GM12878 (cell line): ENCODE results near the gene TCF7L2. TPM values are rescaled to one million over a fixed set of nuclear protein-coding genes. Genes with fewer than 3 reads are reported as not detected.

Experiments used
- ATAC-seq: fragments of 200-7000 bp; cut with Tn5 transposase; 3 replicates; pipeline ENCODE4 v1.9.1; 2020; ENCODE audit warnings: mild to moderate bottlenecking, moderate library complexity
- BruUV-seq: library from RNA; stranded (reverse); fragments of 400-500 nt; replicated peaks from 2 replicates; lab custom pipeline; 2021; lab: Mats Ljungman, UMichigan
- CTCF ChIA-PET: fragments of 300-600 bp; sonication (Branson Sonifier 250); formaldehyde crosslinking; extraction: SDS; loops from one replicate; lab custom pipeline; 2021; ENCODE audit warnings: inconsistent platforms; lab: Yijun Ruan, JAX
- POLR2A ChIA-PET: fragments of 350-600 bp; formaldehyde crosslinking; extraction: SDS; loops from one replicate; lab custom pipeline; 2021; ENCODE audit warnings: inconsistent platforms; lab: Charles Lee
- RAD21 ChIA-PET: fragments of 300-600 bp; sonication (Branson Sonifier 250); formaldehyde crosslinking; loops from one replicate; lab custom pipeline; 2023; ENCODE audit warnings: antibody characterized with exemption; ENCODE audit not compliant: unreplicated experiment; lab: Charles Lee
- SMC1A ChIA-PET: fragments of 300-600 bp; sonication (Branson Sonifier 250); formaldehyde crosslinking; loops from one replicate; lab custom pipeline; 2023; ENCODE audit not compliant: unreplicated experiment, uncharacterized antibody; lab: Charles Lee
- DNase-seq: peaks from one replicate; pipeline ENCODE4 v3.0.0-alpha.2; 2011; ENCODE audit warnings: low read depth, low spot score
- FAIRE-seq: peaks from 3 replicates; lab custom pipeline; 2011; peaks lifted over from hg19 to GRCh38; lab: Jason Lieb, UNC
- H2AFZ ChIP-seq: 2 replicates; pipeline ENCODE4 v1.6.0; 2011; ENCODE audit warnings: low read depth, low read length, control low read depth; ENCODE audit not compliant: control insufficient read depth
- H3K27ac ChIP-seq: 2 replicates; pipeline ENCODE4 v1.5.1; 2011; ENCODE audit warnings: control low read depth; ENCODE audit not compliant: control insufficient read depth, insufficient read depth
- H3K27me3 ChIP-seq, 2 experiments: replicated peaks in 1 of 2; 2 replicates each; pipeline versions ENCODE4 v1.6.0 to v1.6.1; 2011; ENCODE audit warnings: low read length in 1 of 2; ENCODE audit not compliant: control insufficient read depth in 2 of 2, insufficient read depth in 2 of 2
- H3K36me3 ChIP-seq, 2 experiments: 2 replicates each; pipeline ENCODE4 v1.5.1; 2011; ENCODE audit warnings: low read length in 1 of 2; ENCODE audit not compliant: control insufficient read depth in 2 of 2, insufficient read depth in 2 of 2
- H3K4me1 ChIP-seq: 2 replicates; pipeline ENCODE4 v1.6.1; 2011; ENCODE audit warnings: mild to moderate bottlenecking, low read length, moderate library complexity, mixed read lengths; ENCODE audit not compliant: control insufficient read depth, insufficient read depth
- H3K4me2 ChIP-seq: 2 replicates; pipeline ENCODE4 v1.6.0; 2011; ENCODE audit warnings: control low read depth; ENCODE audit not compliant: control insufficient read depth, insufficient read depth
- H3K4me3 ChIP-seq: fragments of 200-600 bp; sonication (generic); 2 replicates; pipeline ENCODE4 v1.5.1; 2016
- H3K79me2 ChIP-seq: 2 replicates; pipeline ENCODE4 v1.6.0; 2011; ENCODE audit warnings: low read length; ENCODE audit not compliant: control insufficient read depth, insufficient read depth
- H3K9ac ChIP-seq: 2 replicates; pipeline ENCODE4 v1.8.0; 2011; ENCODE audit warnings: low read length, control low read depth, mixed read lengths; ENCODE audit not compliant: control insufficient read depth, insufficient read depth
- H3K9me3 ChIP-seq: replicated peaks from 3 replicates; pipeline ENCODE4 v1.5.1; 2011; ENCODE audit warnings: mild to moderate bottlenecking, low read length; ENCODE audit not compliant: control insufficient read depth, insufficient read depth
- H4K20me1 ChIP-seq: 2 replicates; pipeline ENCODE4 v1.6.0; 2011; ENCODE audit not compliant: control insufficient read depth, insufficient read depth
- BCL11A ChIP-seq: IDR thresholded peaks from 2 replicates; pipeline ENCODE4 v1.6.1; 2011; ENCODE audit warnings: low read depth, low read length
- GATAD2B ChIP-seq: fragments of 450-650 bp; conservative IDR thresholded peaks from 2 replicates; pipeline ENCODE4 v1.6.1; 2017; ENCODE audit warnings: low read depth, mild to moderate bottlenecking, moderate library complexity
- IKZF1 ChIP-seq: fragments of 450-650 bp; conservative IDR thresholded peaks from 2 replicates; pipeline ENCODE4 v1.6.1; 2017; ENCODE audit warnings: antibody characterized with exemption, mild to moderate bottlenecking
- IKZF2 ChIP-seq, 2 experiments: fragments of 450-650 bp; IDR thresholded peaks; 2 replicates each; pipeline ENCODE4 v1.6.1; 2017; ENCODE audit warnings: mild to moderate bottlenecking in 2 of 2, moderate library complexity in 2 of 2
- KAT2A ChIP-seq: conservative IDR thresholded peaks from 2 replicates; pipeline ENCODE4 v1.6.1; 2011; ENCODE audit warnings: low read depth, low read length; ENCODE audit not compliant: control insufficient read depth
- MTA3 ChIP-seq: IDR thresholded peaks from 2 replicates; pipeline ENCODE4 v1.6.1; 2012; ENCODE audit warnings: low read length, inconsistent platforms, borderline replicate concordance
- NR2F1 ChIP-seq: fragments of 450-650 bp; conservative IDR thresholded peaks from 2 replicates; pipeline ENCODE4 v1.6.1; 2017; ENCODE audit warnings: mild to moderate bottlenecking
- RAD51 ChIP-seq: fragments of 450-650 bp; IDR thresholded peaks from 2 replicates; pipeline ENCODE4 v1.6.1; 2016; ENCODE audit warnings: moderate library complexity, mild to moderate bottlenecking, inconsistent platforms
- RBBP5 ChIP-seq: fragments of 200-600 bp; sonication (generic); conservative IDR thresholded peaks from 2 replicates; pipeline ENCODE4 v1.6.1; 2016
- REST ChIP-seq: IDR thresholded peaks from 2 replicates; pipeline ENCODE4 v1.6.1; 2012; ENCODE audit warnings: mild to moderate bottlenecking, low read depth, low read length
- SRF ChIP-seq, 2 experiments: IDR thresholded peaks; 2 replicates each; pipeline ENCODE4 v1.6.1; 2011; ENCODE audit warnings: low read depth in 2 of 2, low read length in 2 of 2, mild to moderate bottlenecking in 1 of 2, moderate library complexity in 1 of 2
- SUZ12 ChIP-seq: fragments of 200-600 bp; sonication (generic); IDR thresholded peaks from one replicate; pipeline ENCODE4 v1.6.1; 2018; ENCODE audit warnings: antibody characterized with exemption, mild to moderate bottlenecking; ENCODE audit not compliant: unreplicated experiment
- WGBS: methylation state at CpG from one replicate; pipeline ENCODE4 v1.1.6; 2016; ENCODE audit warnings: low lambda C conversion rate; ENCODE audit not compliant: insufficient replicate concordance, insufficient coverage; ENCODE audit errors: missing lambda C conversion rate; 5-methylcytosine and 5-hydroxymethylcytosine counted together
- in situ Hi-C: fragments of 300-500 bp; cut with MboI; formaldehyde crosslinking; loops from 9 replicates; pipeline ENCODE4 v1.14.3; 2018; ENCODE audit warnings: mixed read lengths
- intact Hi-C: fragments of 100-400 bp; cut with micrococcal nuclease; formaldehyde crosslinking; loops from one replicate; pipeline ENCODE4 v1.14.2; 2022; ENCODE audit not compliant: unreplicated experiment
- polyA plus RNA-seq, 11 experiments: library from polyadenylated mRNA; depleted of rRNA in 4 of 11; unstranded in 6 of 11; stranded (reverse) in 5 of 11; fragments of >200 nt; fragmentation: Nextera tagmentation in 4 of 11; fragmentation: Illumina TruSeq in 1 of 11; extraction: Ambion mirVana in 4 of 11; extraction: Trizol in 1 of 11; gene quantifications; 1 replicate in 1 of 11; 2 replicates in 10 of 11; pipeline versions ENCODE4 v1.2.1 to v1.2.3, GENCODE V29; 2011 to 2016; ENCODE audit warnings: inconsistent platforms in 2 of 11, missing spikeins in 2 of 11, low read depth in 1 of 11
- total RNA-seq, 4 experiments: library from RNA; depleted of rRNA in 3 of 4; stranded (reverse); fragments of >200 nt in 3 of 4; fragmentation: Illumina TruSeq in 1 of 4; extraction: Trizol in 1 of 4; gene quantifications; 2 replicates each; pipeline versions ENCODE4 v1.2.1 to v1.2.3, GENCODE V29; 2013 to 2021
- TF ChIP-seq, protein P1 (sequence below): fragments of 450-650 bp; IDR thresholded peaks from 2 replicates; pipeline ENCODE4 v1.6.1; 2017; ENCODE audit warnings: mild to moderate bottlenecking, low read depth, inconsistent platforms; ENCODE audit not compliant: poor library complexity, severe bottlenecking
- TF ChIP-seq, protein P2 (sequence below): fragments of 450-650 bp; IDR thresholded peaks from 2 replicates; pipeline ENCODE4 v1.6.1; 2017; ENCODE audit warnings: mild to moderate bottlenecking, moderate library complexity

TCF7L2 gene
- total and polyA plus RNA-seq, 10 of the 15 experiments (the other 5 are each of a cell fraction or from before 2014, with no cell fraction given): 0.02 to 1.1 (median 0.35) TPM; not detected in 4

DNA sequence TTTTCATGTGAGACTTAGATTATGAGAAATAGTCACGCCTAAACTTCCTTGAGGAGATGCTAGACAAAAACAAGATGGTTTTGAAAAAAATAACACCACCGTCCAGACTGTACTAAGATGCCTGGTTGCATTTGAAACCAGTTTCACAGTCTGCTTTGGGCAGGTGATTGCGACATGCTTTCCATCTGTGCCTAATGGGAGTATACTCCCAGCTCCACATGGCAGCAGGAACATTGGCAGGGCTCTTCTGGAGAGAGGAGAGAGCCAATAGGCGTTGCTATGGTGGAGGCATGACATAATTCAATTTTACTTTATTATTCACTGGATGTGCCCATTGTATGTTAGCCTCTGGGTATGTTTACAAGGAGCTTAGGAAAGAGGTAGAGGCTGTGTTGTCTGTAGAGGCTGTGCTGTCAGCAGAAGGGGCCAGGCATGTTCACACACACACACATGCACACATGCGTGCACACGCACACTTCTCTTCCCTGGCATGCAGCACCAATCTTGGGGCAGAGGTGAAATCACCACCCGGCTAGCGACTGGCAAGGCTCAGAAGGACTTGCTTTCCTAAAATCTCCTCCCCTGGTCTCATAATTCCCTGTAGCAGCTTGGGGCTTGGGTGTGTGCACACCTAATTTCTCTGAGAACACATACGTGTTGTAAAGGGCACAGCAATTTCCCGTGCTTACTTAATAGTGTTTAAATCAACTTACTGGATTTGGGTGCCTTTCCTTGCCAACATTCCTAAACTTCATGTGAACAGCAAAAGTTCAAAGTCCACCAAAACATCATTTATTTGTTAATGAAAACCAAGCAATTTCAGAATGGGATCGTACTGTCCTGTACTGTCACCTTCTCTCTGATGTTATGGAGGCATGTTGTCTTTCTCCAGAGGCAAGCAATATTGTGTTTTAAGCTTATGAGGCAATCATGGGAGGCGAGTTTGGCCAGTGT is 162.1 kb downstream of the TCF7L2 start:
- BruUV-seq: no TSS peak
- 39% methylated on average over 12 of the region's 12 CpGs for WGBS
- intact Hi-C loops (no loop called here), in situ Hi-C loops (no loop called here)
- ChIA-PET POLR2A (no interaction called here), RAD21 (no interaction called here), CTCF (no interaction called here), SMC1A (no interaction called here)
- Histone ChIP-seq H3K79me2 (no peaks in the 10 kb centered on the region), H3K27me3 (no peaks in the 10 kb centered on the region; a peak in 1 of 4 replicates), H3K36me3 (no peaks in the 10 kb centered on the region), H2AFZ (no peak overlapping the region), H3K9ac (no peak overlapping the region), H3K9me3 (no peaks in the 10 kb centered on the region), H3K27ac (no peak overlapping the region), H3K4me2 (no peak overlapping the region), H3K4me3 (no peak overlapping the region), H4K20me1 (no peaks in the 10 kb centered on the region), H3K4me1 (no peaks in the 10 kb centered on the region)
- ATAC-seq (no peak), DNase-seq (no peak), FAIRE-seq (no peak)
- TF ChIP-seq, protein P1, sequence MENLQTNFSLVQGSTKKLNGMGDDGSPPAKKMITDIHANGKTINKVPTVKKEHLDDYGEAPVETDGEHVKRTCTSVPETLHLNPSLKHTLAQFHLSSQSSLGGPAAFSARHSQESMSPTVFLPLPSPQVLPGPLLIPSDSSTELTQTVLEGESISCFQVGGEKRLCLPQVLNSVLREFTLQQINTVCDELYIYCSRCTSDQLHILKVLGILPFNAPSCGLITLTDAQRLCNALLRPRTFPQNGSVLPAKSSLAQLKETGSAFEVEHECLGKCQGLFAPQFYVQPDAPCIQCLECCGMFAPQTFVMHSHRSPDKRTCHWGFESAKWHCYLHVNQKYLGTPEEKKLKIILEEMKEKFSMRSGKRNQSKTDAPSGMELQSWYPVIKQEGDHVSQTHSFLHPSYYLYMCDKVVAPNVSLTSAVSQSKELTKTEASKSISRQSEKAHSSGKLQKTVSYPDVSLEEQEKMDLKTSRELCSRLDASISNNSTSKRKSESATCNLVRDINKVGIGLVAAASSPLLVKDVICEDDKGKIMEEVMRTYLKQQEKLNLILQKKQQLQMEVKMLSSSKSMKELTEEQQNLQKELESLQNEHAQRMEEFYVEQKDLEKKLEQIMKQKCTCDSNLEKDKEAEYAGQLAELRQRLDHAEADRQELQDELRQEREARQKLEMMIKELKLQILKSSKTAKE: no peak
- TF ChIP-seq NR2F1: no peak
- TF ChIP-seq IKZF2 (IDR thresholded peaks at IDR 0.05): no peak
- no peak for TF ChIP-seq SUZ12
- no peak for TF ChIP-seq RBBP5
- TF ChIP-seq SRF (IDR thresholded peaks at IDR 0.05; ENCODE audit: low read depth in 2 of 2, low read length in 2 of 2): no peak
- TF ChIP-seq RAD51: no peak
- no peak for TF ChIP-seq BCL11A
- no peak for TF ChIP-seq MTA3
- no peak for TF ChIP-seq REST
- TF ChIP-seq, protein P2, sequence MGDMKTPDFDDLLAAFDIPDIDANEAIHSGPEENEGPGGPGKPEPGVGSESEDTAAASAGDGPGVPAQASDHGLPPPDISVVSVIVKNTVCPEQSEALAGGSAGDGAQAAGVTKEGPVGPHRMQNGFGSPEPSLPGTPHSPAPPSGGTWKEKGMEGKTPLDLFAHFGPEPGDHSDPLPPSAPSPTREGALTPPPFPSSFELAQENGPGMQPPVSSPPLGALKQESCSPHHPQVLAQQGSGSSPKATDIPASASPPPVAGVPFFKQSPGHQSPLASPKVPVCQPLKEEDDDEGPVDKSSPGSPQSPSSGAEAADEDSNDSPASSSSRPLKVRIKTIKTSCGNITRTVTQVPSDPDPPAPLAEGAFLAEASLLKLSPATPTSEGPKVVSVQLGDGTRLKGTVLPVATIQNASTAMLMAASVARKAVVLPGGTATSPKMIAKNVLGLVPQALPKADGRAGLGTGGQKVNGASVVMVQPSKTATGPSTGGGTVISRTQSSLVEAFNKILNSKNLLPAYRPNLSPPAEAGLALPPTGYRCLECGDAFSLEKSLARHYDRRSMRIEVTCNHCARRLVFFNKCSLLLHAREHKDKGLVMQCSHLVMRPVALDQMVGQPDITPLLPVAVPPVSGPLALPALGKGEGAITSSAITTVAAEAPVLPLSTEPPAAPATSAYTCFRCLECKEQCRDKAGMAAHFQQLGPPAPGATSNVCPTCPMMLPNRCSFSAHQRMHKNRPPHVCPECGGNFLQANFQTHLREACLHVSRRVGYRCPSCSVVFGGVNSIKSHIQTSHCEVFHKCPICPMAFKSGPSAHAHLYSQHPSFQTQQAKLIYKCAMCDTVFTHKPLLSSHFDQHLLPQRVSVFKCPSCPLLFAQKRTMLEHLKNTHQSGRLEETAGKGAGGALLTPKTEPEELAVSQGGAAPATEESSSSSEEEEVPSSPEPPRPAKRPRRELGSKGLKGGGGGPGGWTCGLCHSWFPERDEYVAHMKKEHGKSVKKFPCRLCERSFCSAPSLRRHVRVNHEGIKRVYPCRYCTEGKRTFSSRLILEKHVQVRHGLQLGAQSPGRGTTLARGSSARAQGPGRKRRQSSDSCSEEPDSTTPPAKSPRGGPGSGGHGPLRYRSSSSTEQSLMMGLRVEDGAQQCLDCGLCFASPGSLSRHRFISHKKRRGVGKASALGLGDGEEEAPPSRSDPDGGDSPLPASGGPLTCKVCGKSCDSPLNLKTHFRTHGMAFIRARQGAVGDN: no peak
- TF ChIP-seq GATAD2B: no peak
- TF ChIP-seq KAT2A: no peak
- TF ChIP-seq IKZF1: no peak
